Memory B cell (primary cell): ENCODE data around the gene MUC5B.
"Not testable (repeated sequence)": the region's sequence is repeated elsewhere in the genome, so short reads cannot be mapped to it uniquely, and the experiment has no call there.

Experiments used
- ATAC-seq: fragments of 150-1000 bp; cut with Tn5 transposase; 2 replicates; pipeline ENCODE4 v1.10.0; 2021; ENCODE audit warnings: low read depth, mild to moderate bottlenecking, moderate library complexity
- DNase-seq, 2 donors: peaks; one replicate each; pipeline ENCODE4 v3.0.0; 2022; ENCODE audit warnings: low spot score in 2 of 2
- H3K27ac Mint-ChIP-seq: one replicate; pipeline ENCODE4 v1.8.0; 2022; ENCODE audit warnings: mild to moderate bottlenecking, moderate library complexity, mixed read lengths
- H3K27me3 Mint-ChIP-seq: one replicate; pipeline ENCODE4 v1.8.0; 2022; ENCODE audit warnings: mixed read lengths
- H3K36me3 Mint-ChIP-seq: one replicate; pipeline ENCODE4 v1.8.0; 2022; ENCODE audit warnings: mild to moderate bottlenecking, mixed read lengths
- H3K4me1 Mint-ChIP-seq: one replicate; pipeline ENCODE4 v1.8.0; 2022; ENCODE audit warnings: mixed read lengths
- H3K4me3 Mint-ChIP-seq: one replicate; pipeline ENCODE4 v1.8.0; 2022; ENCODE audit warnings: mild to moderate bottlenecking, moderate library complexity, mixed read lengths
- H3K9me3 Mint-ChIP-seq: one replicate; pipeline ENCODE4 v1.8.0; 2022; ENCODE audit warnings: mixed read lengths

Gene MUC5B

GRCh38 chr11:1180171-1180570 is 42.7 kb upstream of the MUC5B start:
- no peaks in the 10 kb centered on the region for H3K4me1 Mint-ChIP-seq
- no peaks in the 10 kb centered on the region for H3K36me3 Mint-ChIP-seq
- peaks cover 9% of the 10 kb centered on the region for H3K27me3 Mint-ChIP-seq
- peaks cover 2% of the 10 kb centered on the region for H3K9me3 Mint-ChIP-seq
- DNase-seq: no peak
- no peak for ATAC-seq
- no peak overlapping the region for H3K4me3 Mint-ChIP-seq
- H3K27ac Mint-ChIP-seq: no peak overlapping the region

GRCh38 chr11:1180947-1181391 is 41.9 kb upstream of the MUC5B start:
- ATAC-seq: no peak
- Mint-ChIP-seq H3K27ac (no peak overlapping the region), H3K4me3 (no peak overlapping the region), H3K27me3 (peaks cover 4% of the 10 kb centered on the region), H3K36me3 (no peaks in the 10 kb centered on the region), H3K9me3 (no peaks in the 10 kb centered on the region), H3K4me1 (no peaks in the 10 kb centered on the region)
- DNase-seq: no peak

GRCh38 chr11:1181420-1181819 is 41.4 kb upstream of the MUC5B start:
- Mint-ChIP-seq H3K27ac (no peak overlapping the region), H3K4me1 (no peaks in the 10 kb centered on the region), H3K36me3 (no peaks in the 10 kb centered on the region), H3K4me3 (no peak overlapping the region), H3K27me3 (peaks cover 4% of the 10 kb centered on the region), H3K9me3 (no peaks in the 10 kb centered on the region)
- ATAC-seq (no peak), DNase-seq (no peak)

GRCh38 chr11:1181853-1182535 is 40.9 kb upstream of the MUC5B start:
- no peak overlapping the region for H3K27ac Mint-ChIP-seq
- H3K9me3 Mint-ChIP-seq: no peaks in the 10 kb centered on the region
- DNase-seq: no peak
- ATAC-seq: no peak
- H3K4me1 Mint-ChIP-seq: no peaks in the 10 kb centered on the region
- peaks cover 4% of the 10 kb centered on the region for H3K27me3 Mint-ChIP-seq
- no peak overlapping the region for H3K4me3 Mint-ChIP-seq
- no peaks in the 10 kb centered on the region for H3K36me3 Mint-ChIP-seq

DNA sequence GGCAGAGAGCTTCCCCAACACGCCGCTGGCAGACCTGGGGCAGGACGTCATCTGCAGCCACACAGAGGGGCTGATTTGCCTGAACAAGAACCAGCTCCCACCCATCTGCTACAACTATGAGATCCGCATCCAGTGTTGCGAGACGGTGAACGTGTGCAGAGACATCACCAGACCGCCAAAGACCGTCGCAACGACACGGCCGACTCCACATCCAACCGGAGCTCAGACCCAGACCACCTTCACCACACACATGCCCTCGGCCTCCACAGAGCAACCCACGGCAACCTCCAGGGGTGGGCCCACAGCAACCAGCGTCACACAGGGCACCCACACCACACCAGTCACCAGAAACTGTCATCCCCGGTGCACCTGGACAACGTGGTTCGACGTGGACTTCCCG is 38.7 kb upstream of the MUC5B start:
- not testable (repeated sequence) for H3K4me1 Mint-ChIP-seq, H3K36me3 Mint-ChIP-seq, DNase-seq, H3K9me3 Mint-ChIP-seq, ATAC-seq, H3K4me3 Mint-ChIP-seq, H3K27ac Mint-ChIP-seq, H3K27me3 Mint-ChIP-seq

GRCh38 chr11:1188451-1189130 is 34.3 kb upstream of the MUC5B start:
- not testable (repeated sequence) for H3K27me3 Mint-ChIP-seq, DNase-seq, H3K4me1 Mint-ChIP-seq, H3K9me3 Mint-ChIP-seq, H3K36me3 Mint-ChIP-seq, H3K27ac Mint-ChIP-seq, H3K4me3 Mint-ChIP-seq, ATAC-seq

DNA sequence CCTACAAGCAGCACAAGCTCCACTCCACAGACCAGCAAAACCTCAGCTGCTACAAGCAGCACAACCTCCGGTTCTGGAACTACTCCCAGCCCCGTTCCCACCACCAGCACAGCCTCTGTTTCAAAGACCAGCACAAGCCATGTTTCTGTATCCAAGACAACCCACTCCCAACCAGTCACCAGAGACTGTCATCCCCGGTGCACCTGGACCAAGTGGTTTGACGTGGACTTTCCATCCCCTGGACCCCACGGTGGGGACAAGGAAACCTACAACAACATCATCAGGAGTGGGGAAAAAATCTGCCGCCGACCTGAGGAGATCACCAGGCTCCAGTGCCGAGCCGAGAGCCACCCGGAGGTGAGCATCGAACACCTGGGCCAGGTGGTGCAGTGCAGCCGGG is 33.0 kb upstream of the MUC5B start:
- H3K9me3 Mint-ChIP-seq, ATAC-seq, H3K27ac Mint-ChIP-seq: not testable (repeated sequence)

DNA sequence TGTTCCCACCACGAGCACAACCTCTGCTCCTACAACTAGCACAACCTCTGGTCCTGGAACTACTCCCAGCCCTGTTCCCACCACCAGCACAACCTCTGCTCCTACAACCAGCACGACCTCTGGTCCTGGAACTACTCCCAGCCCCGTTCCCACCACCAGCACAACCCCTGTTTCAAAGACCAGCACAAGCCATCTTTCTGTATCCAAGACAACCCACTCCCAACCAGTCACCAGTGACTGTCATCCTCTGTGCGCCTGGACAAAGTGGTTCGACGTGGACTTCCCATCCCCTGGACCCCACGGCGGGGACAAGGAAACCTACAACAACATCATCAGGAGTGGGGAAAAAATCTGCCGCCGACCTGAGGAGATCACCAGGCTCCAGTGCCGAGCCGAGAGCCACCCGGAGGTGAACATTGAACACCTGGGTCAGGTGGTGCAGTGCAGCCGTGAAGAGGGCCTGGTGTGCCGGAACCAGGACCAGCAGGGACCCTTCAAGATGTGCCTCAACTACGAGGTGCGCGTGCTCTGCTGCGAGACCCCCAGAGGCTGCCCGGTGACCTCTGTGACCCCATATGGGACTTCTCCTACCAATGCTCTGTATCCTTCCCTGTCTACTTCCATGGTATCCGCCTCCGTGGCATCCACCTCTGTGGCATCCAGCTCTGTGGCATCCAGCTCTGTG is 30.9 kb upstream of the MUC5B start:
- ATAC-seq, DNase-seq, H3K9me3 Mint-ChIP-seq, H3K4me3 Mint-ChIP-seq, H3K4me1 Mint-ChIP-seq, H3K36me3 Mint-ChIP-seq, H3K27me3 Mint-ChIP-seq, H3K27ac Mint-ChIP-seq: not testable (repeated sequence)

More for the DNA sequence above, 33.0 kb upstream of the MUC5B start:
- H3K36me3 Mint-ChIP-seq, H3K27me3 Mint-ChIP-seq, H3K4me3 Mint-ChIP-seq, H3K4me1 Mint-ChIP-seq, DNase-seq: not testable (repeated sequence)

DNA sequence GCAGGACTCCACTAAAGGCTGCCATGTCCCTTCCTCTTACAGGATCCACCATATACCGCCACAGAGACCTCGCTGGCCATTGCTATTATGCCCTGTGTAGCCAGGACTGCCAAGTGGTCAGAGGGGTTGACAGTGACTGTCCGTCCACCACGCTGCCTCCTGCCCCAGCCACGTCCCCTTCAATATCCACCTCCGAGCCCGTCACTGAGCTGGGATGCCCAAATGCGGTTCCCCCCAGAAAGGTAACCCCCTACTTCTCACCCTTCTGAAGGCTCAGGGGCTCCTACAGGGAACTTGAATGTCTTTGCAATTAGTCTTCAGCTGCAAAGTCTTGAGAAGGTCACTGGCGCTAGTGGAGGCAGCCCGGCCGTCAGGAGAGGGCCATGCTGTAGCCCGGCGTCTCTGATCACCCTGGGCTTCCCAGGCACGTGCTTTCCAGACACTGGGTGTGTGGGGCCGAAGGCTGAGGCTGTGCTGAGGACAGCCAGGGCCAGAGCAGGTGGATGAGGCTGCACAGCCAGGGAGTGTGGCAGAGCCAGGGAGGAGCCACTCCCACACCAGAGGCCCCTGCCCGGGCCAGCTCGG is 30.0 kb upstream of the MUC5B start:
- Mint-ChIP-seq H3K9me3 (no peaks in the 10 kb centered on the region), H3K4me1 (no peaks in the 10 kb centered on the region), H3K4me3 (no peak overlapping the region), H3K27ac (no peak overlapping the region), H3K36me3 (no peaks in the 10 kb centered on the region), H3K27me3 (peaks cover 4% of the 10 kb centered on the region)
- no peak for ATAC-seq
- DNase-seq: no peak

DNA sequence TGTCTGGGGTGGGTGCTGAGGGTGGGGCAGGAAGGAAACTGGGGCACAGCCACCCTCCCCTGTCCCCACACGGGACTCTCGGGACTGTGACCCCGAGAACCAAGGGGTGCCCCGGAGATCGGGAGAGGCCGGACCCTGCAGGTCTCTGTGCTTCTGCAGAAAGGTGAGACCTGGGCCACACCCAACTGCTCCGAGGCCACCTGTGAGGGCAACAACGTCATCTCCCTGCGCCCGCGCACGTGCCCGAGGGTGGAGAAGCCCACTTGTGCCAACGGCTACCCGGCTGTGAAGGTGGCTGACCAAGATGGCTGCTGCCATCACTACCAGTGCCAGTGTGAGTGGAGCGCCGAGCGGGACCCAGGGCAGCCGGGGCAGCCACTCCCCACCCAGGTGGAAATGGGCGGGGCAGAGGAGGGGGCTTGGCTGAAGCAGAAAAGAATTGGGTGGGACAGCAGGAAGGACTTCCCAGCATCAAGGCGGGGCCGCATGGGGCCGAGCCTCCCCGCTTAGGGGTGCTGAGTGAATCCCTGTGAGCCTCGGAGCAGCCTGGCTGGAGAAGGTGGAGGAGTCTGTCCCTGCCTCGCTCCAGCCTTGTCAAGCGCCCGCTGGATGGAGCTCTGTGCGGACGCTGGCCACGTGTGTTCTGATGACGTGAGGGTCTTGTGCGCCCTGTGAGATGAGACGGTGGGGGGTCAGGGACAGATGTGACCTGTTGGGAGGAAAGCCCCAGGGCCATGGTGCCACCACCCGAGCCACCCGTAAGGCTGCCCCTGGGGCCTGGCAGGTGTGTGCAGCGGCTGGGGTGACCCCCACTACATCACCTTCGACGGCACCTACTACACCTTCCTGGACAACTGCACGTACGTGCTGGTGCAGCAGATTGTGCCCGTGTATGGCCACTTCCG is 29.3 kb upstream of the MUC5B start:
- H3K27ac Mint-ChIP-seq: no peak overlapping the region
- ATAC-seq: no peak
- no peak overlapping the region for H3K4me3 Mint-ChIP-seq

GRCh38 chr11:1194231-1194976 is 28.5 kb upstream of the MUC5B start:
- no peaks in the 10 kb centered on the region for H3K36me3 Mint-ChIP-seq
- ATAC-seq (no peak), DNase-seq (no peak)
- H3K27ac Mint-ChIP-seq: no peak overlapping the region
- H3K9me3 Mint-ChIP-seq: no peaks in the 10 kb centered on the region
- H3K27me3 Mint-ChIP-seq: peaks cover 4% of the 10 kb centered on the region
- H3K4me3 Mint-ChIP-seq: no peak overlapping the region
- no peaks in the 10 kb centered on the region for H3K4me1 Mint-ChIP-seq

More for the DNA sequence above, 29.3 kb upstream of the MUC5B start:
- peaks cover 4% of the 10 kb centered on the region for H3K27me3 Mint-ChIP-seq
- no peaks in the 10 kb centered on the region for H3K4me1 Mint-ChIP-seq
- no peak for DNase-seq
- no peaks in the 10 kb centered on the region for H3K36me3 Mint-ChIP-seq
- H3K9me3 Mint-ChIP-seq: no peaks in the 10 kb centered on the region

DNA sequence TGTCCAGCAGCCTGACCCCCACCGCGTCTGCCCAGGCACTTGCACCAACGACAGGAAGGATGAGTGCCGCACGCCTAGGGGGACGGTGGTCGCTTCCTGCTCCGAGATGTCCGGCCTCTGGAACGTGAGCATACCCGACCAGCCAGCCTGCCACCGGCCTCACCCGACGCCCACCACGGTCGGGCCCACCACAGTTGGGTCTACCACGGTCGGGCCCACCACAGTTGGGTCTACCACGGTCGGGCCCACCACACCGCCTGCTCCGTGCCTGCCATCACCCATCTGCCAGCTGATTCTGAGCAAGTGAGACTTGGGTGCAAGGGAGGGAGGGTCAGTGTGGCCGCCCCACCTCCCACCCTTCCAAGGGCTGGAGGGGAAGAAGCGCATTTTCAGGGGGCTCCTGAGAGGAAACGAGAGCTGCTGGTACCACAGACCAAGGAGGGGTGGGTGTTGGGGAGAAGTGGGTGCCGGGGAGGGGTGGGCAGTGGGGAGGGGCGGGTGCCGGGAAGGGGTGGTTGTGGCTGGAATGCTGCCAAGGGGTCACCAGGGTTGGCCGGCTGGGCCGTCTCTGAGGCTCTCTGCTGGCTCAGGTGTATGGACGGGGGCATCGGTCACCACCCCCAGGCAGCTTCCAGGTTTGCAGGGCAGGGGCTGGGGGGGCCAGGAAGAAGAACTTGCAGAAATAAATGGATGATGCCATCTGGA is 27.7 kb upstream of the MUC5B start:
- no peak for DNase-seq
- H3K4me1 Mint-ChIP-seq: no peaks in the 10 kb centered on the region
- H3K27me3 Mint-ChIP-seq: peaks cover 4% of the 10 kb centered on the region
- H3K36me3 Mint-ChIP-seq: no peaks in the 10 kb centered on the region
- H3K27ac Mint-ChIP-seq: no peak overlapping the region
- H3K4me3 Mint-ChIP-seq: no peak overlapping the region
- no peak for ATAC-seq
- no peaks in the 10 kb centered on the region for H3K9me3 Mint-ChIP-seq
